ENCODE data around the gene PUS3. TPM values are rescaled to one million over a fixed set of nuclear protein-coding genes. Genes with fewer than 3 reads are reported as not detected.

The PUS3 gene
- total and polyA plus RNA-seq, 10 donors, result 7.7 to 12.7 (median 11.1) TPM

- H3K27ac ChIP-seq, result no peak overlapping the region
- H3K4me3 ChIP-seq, result no peak overlapping the region
- no peaks in the 10 kb centered on the region for H3K27me3 ChIP-seq (replicated peaks in 1 of 7)
- TF ChIP-seq POLR2A (IDR thresholded peaks at IDR 0.05), result no peak
- no peak for TF ChIP-seq POLR2AphosphoS5 (IDR thresholded peaks at IDR 0.05)
- no peak for TF ChIP-seq CTCF (IDR thresholded peaks at IDR 0.05 in 8 of 11, conservative IDR thresholded peaks at IDR 0.05 in 3 of 11)
- no peaks in the 10 kb centered on the region for H3K9me3 ChIP-seq
- intact Hi-C loops (cut with DNase I; ENCODE audit: low total_unique reads), result no loop called here
- H3K4me1 ChIP-seq, result peaks cover 0 to 18% (median 8%) of the 10 kb centered on the region in 6 donors
- 80 to 91% (median 85%) methylated on average over 8 of the region's 8 CpGs for WGBS, 5 donors
- no peaks in the 10 kb centered on the region for H3K36me3 ChIP-seq
- DNase-seq, result no peak
These were observed 19.6 kb downstream of the PUS3 start for GRCh38 chr11:125883375-125883774.

GRCh38 chr11:125881291-125881690, 21.7 kb downstream of the PUS3 start:
- DNase-seq, result no peak
- Histone ChIP-seq H3K27me3 (replicated peaks in 1 of 7) (no peaks in the 10 kb centered on the region), H3K36me3 (no peaks in the 10 kb centered on the region), H3K27ac (no peak overlapping the region), H3K4me3 (no peak overlapping the region), H3K4me1 (peaks cover 0 to 3% (median 0%) of the 10 kb centered on the region in 6 donors), H3K9me3 (no peaks in the 10 kb centered on the region)
- intact Hi-C loops (cut with DNase I; ENCODE audit: low total_unique reads), result no loop called here
- 64 to 96% (median 85%) methylated on average over 1 of the region's 1 CpG for WGBS, 5 donors
- TF ChIP-seq POLR2A (IDR thresholded peaks at IDR 0.05) (no peak), POLR2AphosphoS5 (IDR thresholded peaks at IDR 0.05) (no peak), CTCF (IDR thresholded peaks at IDR 0.05 in 8 of 11, conservative IDR thresholded peaks at IDR 0.05 in 3 of 11) (no peak)

GRCh38 chr11:125874556-125875124, 28.4 kb downstream of the PUS3 start:
- H3K36me3 ChIP-seq, result no peaks in the 10 kb centered on the region
- TF ChIP-seq POLR2A (IDR thresholded peaks at IDR 0.05) (no peak), CTCF (IDR thresholded peaks at IDR 0.05 in 8 of 11, conservative IDR thresholded peaks at IDR 0.05 in 3 of 11) (peak; percentile 44 to 78 (median 70)), POLR2AphosphoS5 (IDR thresholded peaks at IDR 0.05) (no peak)
- 12 to 18% (median 15%) methylated on average over 8 of the region's 8 CpGs for WGBS, 5 donors
- no peaks in the 10 kb centered on the region for H3K27me3 ChIP-seq (replicated peaks in 1 of 7)
- H3K4me1 ChIP-seq, result no peaks in the 10 kb centered on the region
- intact Hi-C loops (cut with DNase I; ENCODE audit: low total_unique reads), result loop anchor here (10.0 kb wide), 1 partner anchor 250 kb away; the partner anchor contains the start of gene CHEK1
- no peak overlapping the region for H3K27ac ChIP-seq
- peaks cover 0 to 10% (median 6%) of the 10 kb centered on the region in 8 donors for H3K9me3 ChIP-seq
- no peak overlapping the region for H3K4me3 ChIP-seq
- no peak for DNase-seq

- intact Hi-C loops (cut with DNase I; ENCODE audit: low total_unique reads), result loop anchor here (10.0 kb wide), 1 partner anchor 249 kb away; the partner anchor contains the start of gene CHEK1
- no peak for TF ChIP-seq CTCF (IDR thresholded peaks at IDR 0.05 in 8 of 11, conservative IDR thresholded peaks at IDR 0.05 in 3 of 11)
- no peak for TF ChIP-seq POLR2AphosphoS5 (IDR thresholded peaks at IDR 0.05)
- TF ChIP-seq POLR2A (IDR thresholded peaks at IDR 0.05), result no peak
- WGBS, 5 donors, result 72 to 92% (median 81%) methylated on average over 13 to 20 of the region's 20 CpGs
- no peaks in the 10 kb centered on the region for H3K4me1 ChIP-seq
- H3K27me3 ChIP-seq (replicated peaks in 1 of 7), result no peaks in the 10 kb centered on the region
- no peak overlapping the region for H3K4me3 ChIP-seq
- DNase-seq, result no peak
- H3K27ac ChIP-seq, result no peak overlapping the region
- H3K36me3 ChIP-seq, result no peaks in the 10 kb centered on the region
- peaks cover 0 to 10% (median 6%) of the 10 kb centered on the region in 8 donors for H3K9me3 ChIP-seq
These were observed 29.0 kb downstream of the PUS3 start for GRCh38 chr11:125873881-125874555.
